ENCODE measurements around the gene COX6B2. TPM values are rescaled to one million over a fixed set of nuclear protein-coding genes. Genes with fewer than 3 reads are reported as not detected.

COX6B2 gene
- polyA plus RNA-seq, 2 of the 4 experiments (the other 2 are of a cell fraction), result 0.78 to 6.4 TPM

- no peaks in the 10 kb centered on the region for H3K4me1 ChIP-seq
- FAIRE-seq, result no peak
- WGBS (ENCODE audit: missing lambda C conversion rate), result 72% methylated on average over 7 of the region's 7 CpGs
- ChIA-PET CTCF (interaction anchor here (1.0 to 21.1 kb wide), 6 partner anchors 7 to 194 kb away, joined by 3 to 306 read pairs (median 6); partner anchors contain the start of genes KMT5C and TMEM238), POLR2A (no interaction called here)
- ATAC-seq, result no peak
- no peak overlapping the region for H3K4me2 ChIP-seq
- no peak overlapping the region for H3K27ac ChIP-seq
- H3K4me3 ChIP-seq, result no peak overlapping the region
- DNase-seq (ENCODE audit: low read depth in 1 of 2, low spot score in 1 of 2), result no peak
- no peaks in the 10 kb centered on the region for H3K9me3 ChIP-seq
- TF ChIP-seq GATA3 (IDR thresholded peaks at IDR 0.05; ENCODE audit: borderline replicate concordance) (no peak), FOXS1 (CRISPR knock-in tag; IDR thresholded peaks at IDR 0.05) (no peak), FOSL2 (IDR thresholded peaks at IDR 0.05) (no peak), FOSL2 (CRISPR knock-in tag; IDR thresholded peaks at IDR 0.05) (no peak), EHMT2 (IDR thresholded peaks at IDR 0.05; ENCODE audit: low read depth) (no peak), HDAC2 (IDR thresholded peaks at IDR 0.05) (no peak), USF2 (IDR thresholded peaks at IDR 0.05) (no peak), SREBF2 (IDR thresholded peaks at IDR 0.05) (no peak), ZSCAN20 (CRISPR knock-in tag; IDR thresholded peaks at IDR 0.05) (no peak)
These were observed 44.0 kb downstream of the COX6B2 start for GRCh38 chr19:55310498-55310897.

GRCh38 chr19:55309448-55309847 lies 45.1 kb downstream of the COX6B2 start:
- H3K9me3 ChIP-seq, result no peaks in the 10 kb centered on the region
- POLR2A ChIA-PET, result no interaction called here
- H3K4me2 ChIP-seq, result no peak overlapping the region
- H3K4me1 ChIP-seq, result no peaks in the 10 kb centered on the region
- H3K4me3 ChIP-seq, result no peak overlapping the region
- TF ChIP-seq POLR2A (IDR thresholded peaks at IDR 0.05; ENCODE audit: low read length) (no peak), BHLHE40 (IDR thresholded peaks at IDR 0.05; ENCODE audit: low read depth, low read length) (no peak), MAFK (IDR thresholded peaks at IDR 0.05; ENCODE audit: partially characterized antibody) (no peak), EP300 (IDR thresholded peaks at IDR 0.05) (no peak), RFX5 (IDR thresholded peaks at IDR 0.05) (no peak), SMC3 (IDR thresholded peaks at IDR 0.05) (no peak), FOXS1 (CRISPR knock-in tag; IDR thresholded peaks at IDR 0.05) (no peak), HEYL (CRISPR knock-in tag; IDR thresholded peaks at IDR 0.05) (no peak), RNF2 (IDR thresholded peaks at IDR 0.05; ENCODE audit: borderline replicate concordance, low read depth) (no peak), HOXB13 (CRISPR knock-in tag; IDR thresholded peaks at IDR 0.05; ENCODE audit: low read depth) (no peak), RAD21 (conservative IDR thresholded peaks at IDR 0.05 in 1 of 2, IDR thresholded peaks at IDR 0.05 in 1 of 2) (no peak), CTCF (IDR thresholded peaks at IDR 0.05) (no peak), CBX8 (IDR thresholded peaks at IDR 0.05) (no peak), ZFP36 (IDR thresholded peaks at IDR 0.05; ENCODE audit: borderline replicate concordance, partially characterized antibody) (no peak), HDAC2 (IDR thresholded peaks at IDR 0.05) (no peak), NPAS2 (CRISPR knock-in tag; IDR thresholded peaks at IDR 0.05; ENCODE audit: borderline replicate concordance) (no peak)
- TF ChIP-seq, protein P1, sequence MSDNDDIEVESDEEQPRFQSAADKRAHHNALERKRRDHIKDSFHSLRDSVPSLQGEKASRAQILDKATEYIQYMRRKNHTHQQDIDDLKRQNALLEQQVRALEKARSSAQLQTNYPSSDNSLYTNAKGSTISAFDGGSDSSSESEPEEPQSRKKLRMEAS (IDR thresholded peaks at IDR 0.05), result no peak
- TF ChIP-seq, protein P2, sequence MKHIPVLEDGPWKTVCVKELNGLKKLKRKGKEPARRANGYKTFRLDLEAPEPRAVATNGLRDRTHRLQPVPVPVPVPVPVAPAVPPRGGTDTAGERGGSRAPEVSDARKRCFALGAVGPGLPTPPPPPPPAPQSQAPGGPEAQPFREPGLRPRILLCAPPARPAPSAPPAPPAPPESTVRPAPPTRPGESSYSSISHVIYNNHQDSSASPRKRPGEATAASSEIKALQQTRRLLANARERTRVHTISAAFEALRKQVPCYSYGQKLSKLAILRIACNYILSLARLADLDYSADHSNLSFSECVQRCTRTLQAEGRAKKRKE (CRISPR knock-in tag; IDR thresholded peaks at IDR 0.05; ENCODE audit: low read depth), result no peak
- CTCF ChIA-PET, result interaction anchor here (0.5 to 21.1 kb wide), 8 partner anchors 6 to 195 kb away, joined by 3 to 306 read pairs (median 4); partner anchors contain the start of genes KMT5C and TMEM238
- ATAC-seq, result no peak
- DNase-seq (ENCODE audit: low read depth in 1 of 2, low spot score in 1 of 2), result no peak
- 83% methylated on average over 5 of the region's 5 CpGs for WGBS (ENCODE audit: missing lambda C conversion rate)
- no peak overlapping the region for H3K27ac ChIP-seq
- no peak for FAIRE-seq
